ENCODE measurements around the gene PCDHGA10.
"Not testable (repeated sequence)": the region's sequence is repeated elsewhere in the genome, so short reads cannot be mapped to it uniquely, and the experiment has no call there.

The PCDHGA10 gene

DNA sequence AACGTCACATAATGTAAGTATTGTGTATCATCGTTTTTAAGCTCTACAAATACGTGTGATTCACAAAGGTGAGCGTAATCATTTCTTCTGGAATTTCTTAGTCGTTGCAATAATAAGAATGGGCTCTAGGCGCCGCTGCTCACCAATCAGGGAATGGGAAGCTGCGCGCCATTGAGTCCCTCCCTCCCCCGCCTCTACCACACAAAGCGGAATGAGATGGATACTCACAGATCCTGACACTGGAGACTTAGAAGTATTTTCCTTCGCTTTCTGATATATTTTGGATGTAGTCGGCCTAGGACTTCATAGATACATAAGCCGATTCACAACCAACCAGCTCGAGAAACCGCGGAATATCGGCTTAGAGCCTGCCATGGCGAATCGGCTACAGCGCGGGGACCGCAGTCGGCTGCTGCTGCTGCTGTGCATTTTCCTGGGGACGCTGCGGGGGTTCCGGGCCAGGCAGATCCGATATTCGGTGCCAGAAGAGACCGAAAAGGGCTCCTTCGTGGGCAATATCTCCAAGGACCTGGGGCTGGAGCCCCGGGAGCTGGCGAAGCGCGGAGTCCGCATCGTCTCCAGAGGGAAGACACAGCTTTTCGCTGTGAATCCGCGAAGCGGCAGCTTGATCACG, 8.2 kb downstream of the PCDHGA10 start, which contains the start of gene PCDHGA11:
PCDHGA11 (plus strand) TSS at position 197 of the 634 bp plus-strand sequence; CDS start at position 374, 177 bp downstream.
- no peak for DNase-seq (ENCODE audit: low read depth in 2 of 2)

GRCh38 chr5:141421489-141421855, 8.7 kb downstream of the PCDHGA10 start:
- DNase-seq (ENCODE audit: low read depth in 2 of 2), result no peak

DNA sequence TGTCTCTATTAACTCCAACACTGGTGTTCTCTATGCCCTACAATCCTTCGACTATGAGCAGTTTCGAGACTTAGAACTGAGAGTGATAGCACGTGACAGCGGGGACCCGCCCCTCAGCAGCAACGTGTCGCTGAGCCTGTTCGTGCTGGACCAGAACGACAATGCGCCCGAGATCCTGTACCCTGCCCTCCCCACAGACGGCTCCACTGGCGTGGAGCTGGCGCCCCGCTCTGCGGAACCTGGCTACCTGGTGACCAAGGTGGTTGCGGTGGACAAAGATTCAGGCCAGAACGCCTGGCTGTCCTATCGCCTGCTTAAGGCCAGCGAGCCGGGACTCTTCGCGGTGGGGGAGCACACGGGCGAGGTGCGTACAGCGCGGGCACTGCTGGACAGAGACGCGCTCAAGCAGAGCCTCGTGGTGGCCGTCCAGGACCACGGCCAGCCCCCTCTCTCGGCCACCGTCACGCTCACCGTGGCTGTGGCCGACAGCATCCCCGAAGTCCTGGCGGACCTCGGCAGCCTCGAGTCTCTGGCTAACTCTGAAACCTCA, 10.0 kb downstream of the PCDHGA10 start:
- DNase-seq (ENCODE audit: low read depth in 2 of 2), result no peak

- no peak for DNase-seq (ENCODE audit: low read depth in 2 of 2)
Measured at GRCh38 chr5:141427783-141428426, 15.1 kb downstream of the PCDHGA10 start.

GRCh38 chr5:141430332-141431113, 17.7 kb downstream of the PCDHGA10 start, which contains the start of gene PCDHGA12:
Gene PCDHGA12 (plus strand): TSS chr5:141430507. CDS start chr5:141430760, 253 bp downstream.
- DNase-seq (ENCODE audit: low read depth in 2 of 2), result no peak

GRCh38 chr5:141431286-141431685, 18.5 kb downstream of the PCDHGA10 start:
- no peak for DNase-seq (ENCODE audit: low read depth in 2 of 2)

DNA sequence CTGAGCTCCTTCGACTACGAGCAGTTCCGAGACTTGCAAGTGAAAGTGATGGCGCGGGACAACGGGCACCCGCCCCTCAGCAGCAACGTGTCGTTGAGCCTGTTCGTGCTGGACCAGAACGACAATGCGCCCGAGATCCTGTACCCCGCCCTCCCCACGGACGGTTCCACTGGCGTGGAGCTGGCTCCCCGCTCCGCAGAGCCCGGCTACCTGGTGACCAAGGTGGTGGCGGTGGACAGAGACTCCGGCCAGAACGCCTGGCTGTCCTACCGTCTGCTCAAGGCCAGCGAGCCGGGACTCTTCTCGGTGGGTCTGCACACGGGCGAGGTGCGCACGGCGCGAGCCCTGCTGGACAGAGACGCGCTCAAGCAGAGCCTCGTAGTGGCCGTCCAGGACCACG, 19.5 kb downstream of the PCDHGA10 start:
- DNase-seq (ENCODE audit: low read depth in 2 of 2), result not testable (repeated sequence)

DNA sequence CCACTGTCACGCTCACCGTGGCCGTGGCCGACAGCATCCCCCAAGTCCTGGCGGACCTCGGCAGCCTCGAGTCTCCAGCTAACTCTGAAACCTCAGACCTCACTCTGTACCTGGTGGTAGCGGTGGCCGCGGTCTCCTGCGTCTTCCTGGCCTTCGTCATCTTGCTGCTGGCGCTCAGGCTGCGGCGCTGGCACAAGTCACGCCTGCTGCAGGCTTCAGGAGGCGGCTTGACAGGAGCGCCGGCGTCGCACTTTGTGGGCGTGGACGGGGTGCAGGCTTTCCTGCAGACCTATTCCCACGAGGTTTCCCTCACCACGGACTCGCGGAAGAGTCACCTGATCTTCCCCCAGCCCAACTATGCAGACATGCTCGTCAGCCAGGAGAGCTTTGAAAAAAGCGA, 19.9 kb downstream of the PCDHGA10 start:
- not testable (repeated sequence) for DNase-seq (ENCODE audit: low read depth in 2 of 2)

DNA sequence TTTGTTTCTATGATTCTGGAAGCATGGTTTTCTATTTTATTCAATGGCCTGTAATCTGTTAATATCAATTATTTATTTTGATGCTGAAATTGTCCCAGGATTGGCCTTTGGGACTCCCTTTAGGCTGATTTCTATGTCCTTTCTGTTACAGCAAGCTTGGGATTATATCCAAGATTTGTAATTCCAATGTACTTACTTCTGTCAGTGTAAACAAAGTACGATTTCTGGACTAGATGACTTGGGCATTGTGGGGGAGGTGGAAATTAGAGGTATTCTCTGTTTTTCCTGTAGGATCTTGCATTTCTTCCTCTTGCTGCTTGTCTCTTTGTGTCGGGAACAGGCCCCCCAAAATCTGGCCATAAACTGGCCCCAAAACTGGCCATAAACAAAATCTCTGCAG, 21.2 kb downstream of the PCDHGA10 start:
- DNase-seq (ENCODE audit: low read depth in 2 of 2), result no peak

DNA sequence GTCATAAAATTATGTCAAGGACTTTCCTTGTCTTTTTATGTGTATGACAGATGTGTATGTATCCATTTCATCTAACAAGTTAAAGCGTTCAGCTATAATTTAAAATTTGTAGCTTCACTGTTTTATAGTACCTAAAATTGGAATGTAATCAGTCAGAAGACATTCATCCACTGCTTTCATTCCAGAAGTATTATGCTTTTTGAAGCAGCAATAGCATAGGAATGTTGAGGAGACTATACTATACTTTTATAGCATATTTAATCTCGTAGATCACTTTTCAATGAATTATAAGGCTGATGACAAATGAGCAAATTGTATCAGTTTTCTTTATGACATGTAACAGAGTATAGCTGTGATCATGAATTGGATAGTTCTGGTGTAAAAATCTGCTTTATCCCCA, 24.4 kb downstream of the PCDHGA10 start:
- no peak for DNase-seq (ENCODE audit: low read depth in 2 of 2)

DNA sequence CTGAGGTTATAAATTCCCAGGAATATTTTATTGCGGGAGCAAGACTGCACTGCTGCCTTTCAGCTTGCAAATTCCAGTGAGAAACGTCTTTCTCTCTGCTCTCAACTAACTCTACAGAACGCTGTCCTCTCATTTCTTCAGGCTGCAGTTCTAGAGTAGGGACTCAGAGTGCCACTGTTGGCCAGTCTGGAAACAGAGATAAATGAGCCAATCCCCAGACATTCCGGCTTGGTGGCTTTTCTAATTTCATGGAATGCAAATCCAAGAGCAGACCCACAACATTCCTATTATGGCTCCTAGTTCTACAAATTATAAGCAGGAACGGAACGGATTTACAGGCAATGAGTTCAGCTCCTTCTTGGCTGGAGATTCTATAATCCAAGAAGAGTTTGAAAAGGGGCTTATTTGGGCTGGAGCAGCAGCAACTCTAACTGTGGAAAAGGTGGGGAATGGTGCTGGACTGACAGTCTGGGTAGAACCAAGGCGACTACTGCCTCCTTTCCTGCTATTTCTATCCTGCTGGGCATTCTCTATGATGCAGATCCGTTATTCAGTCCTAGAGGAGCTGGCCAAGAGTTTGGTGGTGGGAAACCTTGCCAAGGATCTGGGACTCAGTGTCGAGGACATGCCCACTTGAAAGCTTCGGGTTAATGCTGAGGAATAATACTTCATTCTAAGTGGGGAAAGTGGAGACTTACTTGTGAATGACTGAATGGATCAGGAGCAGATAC, 26.8 kb downstream of the PCDHGA10 start:
- no peak for DNase-seq (ENCODE audit: low read depth in 2 of 2)

DNA sequence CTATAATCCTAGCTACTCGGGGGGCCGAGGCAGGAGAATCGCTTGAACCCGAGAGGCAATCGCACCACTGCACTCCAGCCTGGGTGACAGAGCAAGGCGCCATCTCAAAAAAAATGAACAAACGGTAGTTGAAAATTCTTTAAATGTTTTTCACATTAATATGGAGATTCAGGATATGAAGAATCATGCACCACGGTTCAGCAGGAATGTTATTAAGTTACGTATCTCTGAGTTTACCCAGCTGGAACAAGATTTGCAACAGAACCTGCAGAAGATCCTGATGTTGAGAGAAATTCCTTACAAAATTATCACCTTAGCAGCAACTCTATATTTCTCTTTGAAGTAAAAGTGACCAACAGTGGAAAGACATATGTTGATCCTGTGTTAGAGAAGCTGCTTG, 27.6 kb downstream of the PCDHGA10 start:
- no peak for DNase-seq (ENCODE audit: low read depth in 2 of 2)

DNA sequence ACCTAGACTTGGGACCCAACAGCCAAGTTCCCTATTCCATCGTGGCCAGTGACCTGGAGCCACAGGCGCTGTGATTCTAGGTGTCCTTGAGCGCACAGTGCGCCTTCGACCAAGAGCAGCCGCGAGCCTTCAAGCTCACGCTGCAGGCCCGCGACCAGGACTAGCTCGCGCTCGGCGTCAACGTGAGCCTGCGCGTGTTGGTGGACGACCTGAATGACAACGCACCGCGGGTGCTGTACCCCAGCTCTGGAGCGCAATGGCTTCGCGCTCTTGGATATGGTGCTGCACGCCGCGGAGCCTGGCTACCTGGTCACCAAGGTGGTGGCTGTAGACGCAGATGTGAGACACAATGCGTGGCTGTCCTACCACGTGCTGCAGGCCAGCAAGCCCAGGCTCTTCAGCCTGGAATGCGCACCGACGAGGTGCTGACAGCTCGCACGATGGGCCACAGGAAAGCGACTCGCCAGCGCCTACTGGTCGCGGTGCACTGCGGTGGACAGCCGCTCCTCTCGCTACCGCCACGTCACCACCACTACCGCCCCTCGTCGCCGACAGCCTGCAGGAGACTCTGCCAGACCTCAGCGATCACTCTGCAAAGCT, 28.9 kb downstream of the PCDHGA10 start:
- DNase-seq (ENCODE audit: low read depth in 2 of 2), result no peak

DNA sequence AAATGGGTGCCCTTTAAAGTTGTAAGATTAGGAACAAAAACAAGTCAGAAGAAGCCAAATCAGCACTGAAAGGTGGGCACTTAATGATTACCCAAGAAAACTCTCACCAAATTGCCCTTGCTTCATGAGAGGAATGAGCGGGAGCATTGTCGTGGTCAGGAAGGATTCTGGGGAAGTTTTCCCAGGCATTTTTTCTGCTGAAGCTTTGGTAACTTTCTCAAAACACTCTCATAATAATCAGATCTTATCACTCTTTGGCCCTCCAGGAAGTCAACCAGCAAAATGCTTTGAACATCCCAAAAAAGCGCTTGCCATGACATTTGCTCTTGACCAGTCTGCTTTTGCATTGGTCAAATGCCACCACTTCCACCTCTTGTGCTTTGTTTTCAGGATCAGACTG, 52.6 kb downstream of the PCDHGA10 start:
- no peak for DNase-seq (ENCODE audit: low read depth in 2 of 2)

All from stimulated activated CD8-positive, alpha-beta memory T cell treated with anti-CD3 and anti-CD28 coated beads, Interleukin-7, amount 100 ng/mL, for 1 hour (primary cell).